RWPE2 (cell line): ENCODE measurements around the gene NR6A1.

ENCODE experiments used
- ATAC-seq: fragments of 200-7000 bp; cut with Tn5 transposase; 3 replicates; pipeline ENCODE4 v1.9.1; 2021; ENCODE audit warnings: low read depth
- DNase-seq: peaks from one replicate; pipeline ENCODE4 v3.0.0-alpha.2; 2020; ENCODE audit warnings: low spot score
- H3K27ac ChIP-seq: fragments of 450-650 bp; 2 replicates; pipeline ENCODE4 v1.5.1; 2017; ENCODE audit warnings: mild to moderate bottlenecking; ENCODE audit not compliant: poor library complexity, severe bottlenecking
- H3K27me3 ChIP-seq: fragments of 250-450 bp; sonication (Bioruptor Pico); 2 replicates; pipeline ENCODE4 v1.5.1; 2021; ENCODE audit warnings: mild to moderate bottlenecking, moderate library complexity; ENCODE audit not compliant: insufficient read depth, poor library complexity, severe bottlenecking
- H3K36me3 ChIP-seq: fragments of 250-450 bp; sonication (Bioruptor Pico); 2 replicates; pipeline ENCODE4 v1.5.1; 2020; ENCODE audit warnings: low read depth, mild to moderate bottlenecking, moderate library complexity
- H3K4me1 ChIP-seq: fragments of 250-450 bp; sonication (Bioruptor Pico); 2 replicates; pipeline ENCODE4 v1.5.1; 2021; ENCODE audit warnings: mild to moderate bottlenecking, moderate library complexity; ENCODE audit not compliant: insufficient read depth, poor library complexity, severe bottlenecking
- H3K4me3 ChIP-seq: fragments of 250-450 bp; sonication (Bioruptor Pico); 2 replicates; pipeline ENCODE4 v1.5.1; 2021; ENCODE audit warnings: mild to moderate bottlenecking, moderate library complexity; ENCODE audit not compliant: severe bottlenecking
- H3K9me3 ChIP-seq: fragments of 250-450 bp; sonication (Bioruptor Pico); 2 replicates; pipeline ENCODE4 v1.5.1; 2021; ENCODE audit warnings: mild to moderate bottlenecking, moderate library complexity; ENCODE audit not compliant: severe bottlenecking
- CTCF ChIP-seq: fragments of 450-650 bp; IDR thresholded peaks from one replicate; pipeline ENCODE4 v1.5.1; 2017; ENCODE audit warnings: mild to moderate bottlenecking, moderate library complexity; ENCODE audit not compliant: poor library complexity, severe bottlenecking

Gene NR6A1

GRCh38 chr9:124576751-124577150, 194.4 kb downstream of the NR6A1 start:
- DNase-seq (no peak), ATAC-seq (no peak)

GRCh38 chr9:124574534-124575375, 196.4 kb downstream of the NR6A1 start:
- Histone ChIP-seq H3K36me3 (no peaks in the 10 kb centered on the region), H3K4me3 (no peak overlapping the region), H3K27ac (peak overlapping the region; percentile 50), H3K4me1 (peaks cover 20% of the 10 kb centered on the region), H3K9me3 (no peaks in the 10 kb centered on the region), H3K27me3 (no peaks in the 10 kb centered on the region)
- DNase-seq = no peak
- peak; percentile 97 for ATAC-seq
- TF ChIP-seq CTCF = no peak

More at GRCh38 chr9:124576751-124577150, 194.4 kb downstream of the NR6A1 start:
- no peaks in the 10 kb centered on the region for H3K27me3 ChIP-seq
- no peak overlapping the region for H3K27ac ChIP-seq
- H3K36me3 ChIP-seq = no peaks in the 10 kb centered on the region
- no peaks in the 10 kb centered on the region for H3K9me3 ChIP-seq
- TF ChIP-seq CTCF = no peak
- H3K4me1 ChIP-seq = peaks cover 17% of the 10 kb centered on the region
- no peak overlapping the region for H3K4me3 ChIP-seq

- H3K4me3 ChIP-seq = no peak overlapping the region
- peaks cover 22% of the 10 kb centered on the region for H3K4me1 ChIP-seq
- no peak for TF ChIP-seq CTCF
- DNase-seq (no peak), ATAC-seq (no peak)
- H3K9me3 ChIP-seq = no peaks in the 10 kb centered on the region
- no peaks in the 10 kb centered on the region for H3K27me3 ChIP-seq
- no peaks in the 10 kb centered on the region for H3K36me3 ChIP-seq
- H3K27ac ChIP-seq = no peak overlapping the region
Measured at GRCh38 chr9:124570942-124571666, 200.0 kb downstream of the NR6A1 start.

GRCh38 chr9:124569942-124570341, 201.2 kb downstream of the NR6A1 start:
- H3K4me3 ChIP-seq = no peak overlapping the region
- H3K27me3 ChIP-seq = no peaks in the 10 kb centered on the region
- TF ChIP-seq CTCF = no peak
- H3K27ac ChIP-seq = no peak overlapping the region
- H3K36me3 ChIP-seq = no peaks in the 10 kb centered on the region
- DNase-seq (no peak), ATAC-seq (no peak)
- H3K9me3 ChIP-seq = no peaks in the 10 kb centered on the region
- H3K4me1 ChIP-seq = peaks cover 15% of the 10 kb centered on the region
